ENCODE measurements around the gene USP16.

The USP16 gene

DNA sequence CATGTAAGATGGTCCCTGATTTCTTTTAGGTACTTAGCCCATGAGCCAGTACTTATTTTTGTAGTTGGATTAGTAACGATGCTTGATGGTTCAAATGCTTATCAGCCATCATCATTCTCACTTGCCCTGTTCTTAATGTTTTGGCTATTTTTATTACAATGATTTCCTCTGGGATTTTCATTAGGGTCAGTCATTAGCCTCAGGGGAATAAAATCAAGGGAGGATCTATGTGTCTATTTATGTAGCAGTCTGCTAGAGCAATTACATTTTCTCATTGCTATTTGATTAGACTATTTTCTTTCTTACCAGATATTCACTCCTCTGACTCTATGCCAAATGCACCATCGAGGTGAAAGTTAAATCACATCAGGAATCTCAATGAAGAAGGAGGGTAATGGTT lies 59.9 kb downstream of the USP16 start:
- DNase-seq: no peak

DNA sequence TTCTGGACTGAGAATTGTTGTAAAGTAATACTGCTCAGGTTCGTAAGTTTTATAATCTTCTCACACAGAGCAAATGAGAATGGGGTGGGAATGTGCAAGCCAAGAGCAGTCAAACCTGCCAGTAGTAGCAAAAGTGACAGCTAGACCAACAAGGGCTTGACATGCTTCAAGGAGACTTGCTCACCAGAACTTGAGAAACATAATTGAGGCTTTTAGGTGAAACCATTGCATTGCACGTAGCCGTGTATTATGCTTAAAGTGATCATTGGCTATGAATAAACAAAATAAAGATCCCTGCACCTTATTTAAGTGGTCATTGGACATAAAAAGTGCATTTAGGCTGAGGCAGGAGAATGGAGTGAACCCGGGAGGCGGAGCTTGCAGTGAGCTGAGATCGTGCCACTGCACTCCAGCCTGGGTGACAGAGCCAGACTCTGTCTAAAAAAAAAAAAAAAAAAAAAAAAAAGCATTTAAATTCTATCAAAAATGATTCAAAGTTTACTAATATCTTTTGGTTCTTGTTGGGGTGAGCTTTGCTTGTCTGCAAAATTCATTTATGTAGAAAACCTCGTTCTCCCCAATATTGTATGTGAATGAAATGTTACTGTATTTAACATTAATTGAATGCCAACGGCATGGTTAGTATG lies 60.8 kb downstream of the USP16 start:
- no peak for DNase-seq

DNA sequence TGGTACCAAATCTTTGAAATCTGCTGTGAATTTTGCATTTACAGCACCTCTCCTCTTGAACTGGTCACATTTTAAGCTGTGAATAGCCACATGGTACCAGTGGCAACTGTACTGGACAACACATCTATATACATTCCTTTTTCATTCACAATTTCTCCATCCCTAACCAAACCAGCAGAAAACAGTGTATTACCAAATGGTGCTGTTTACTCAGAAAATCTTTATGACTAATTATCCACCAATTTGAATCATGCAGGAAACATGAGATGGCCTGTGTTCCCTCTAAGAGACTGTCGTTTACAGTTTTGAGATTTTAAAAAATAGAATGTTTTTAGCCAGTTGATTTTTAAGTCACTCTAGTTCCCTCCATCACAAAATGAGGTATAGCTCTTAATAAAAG lies 66.6 kb downstream of the USP16 start:
- DNase-seq: peak; percentile 62

DNA sequence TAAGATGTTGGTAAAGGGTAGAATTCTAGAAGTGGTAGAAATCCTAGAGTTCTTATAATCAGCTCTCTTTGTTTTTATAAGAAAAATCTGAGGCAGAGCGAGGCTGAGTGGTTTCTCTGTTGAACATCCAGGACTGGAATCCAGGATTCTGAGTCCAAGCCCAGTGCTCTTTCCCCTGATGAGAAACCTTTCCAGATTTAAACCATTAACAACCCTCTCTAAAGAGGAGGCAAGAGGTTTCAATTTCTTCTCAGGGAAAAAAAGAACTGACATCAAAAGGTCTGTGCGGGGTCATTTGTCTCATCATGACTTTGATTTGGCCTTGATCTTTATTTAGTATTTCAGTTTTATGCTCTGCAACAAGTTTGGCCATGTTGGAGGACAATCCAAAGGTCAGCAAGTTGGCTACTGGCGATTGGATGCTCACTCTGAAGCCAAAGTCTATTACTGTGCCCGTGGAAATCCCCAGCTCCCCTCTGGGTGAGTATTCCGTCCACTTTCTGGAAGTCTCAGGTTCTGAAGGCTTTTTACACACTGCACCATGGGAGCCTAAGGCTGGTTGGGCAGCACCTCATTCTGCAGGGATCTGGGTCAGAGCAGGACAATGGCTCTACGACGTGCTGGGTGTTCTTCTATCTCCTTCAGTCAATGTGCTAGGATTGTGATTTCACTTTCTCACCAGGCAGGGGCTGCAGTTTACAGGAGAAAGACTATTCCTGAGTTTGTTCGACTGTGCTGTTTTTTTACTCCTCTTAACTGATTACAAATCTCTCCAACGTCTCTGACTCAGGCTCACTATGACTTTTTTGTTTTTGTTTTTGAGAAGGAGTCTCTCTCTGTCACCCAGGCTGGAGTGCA lies 67.9 kb downstream of the USP16 start:
- DNase-seq: peak; percentile 44

DNA sequence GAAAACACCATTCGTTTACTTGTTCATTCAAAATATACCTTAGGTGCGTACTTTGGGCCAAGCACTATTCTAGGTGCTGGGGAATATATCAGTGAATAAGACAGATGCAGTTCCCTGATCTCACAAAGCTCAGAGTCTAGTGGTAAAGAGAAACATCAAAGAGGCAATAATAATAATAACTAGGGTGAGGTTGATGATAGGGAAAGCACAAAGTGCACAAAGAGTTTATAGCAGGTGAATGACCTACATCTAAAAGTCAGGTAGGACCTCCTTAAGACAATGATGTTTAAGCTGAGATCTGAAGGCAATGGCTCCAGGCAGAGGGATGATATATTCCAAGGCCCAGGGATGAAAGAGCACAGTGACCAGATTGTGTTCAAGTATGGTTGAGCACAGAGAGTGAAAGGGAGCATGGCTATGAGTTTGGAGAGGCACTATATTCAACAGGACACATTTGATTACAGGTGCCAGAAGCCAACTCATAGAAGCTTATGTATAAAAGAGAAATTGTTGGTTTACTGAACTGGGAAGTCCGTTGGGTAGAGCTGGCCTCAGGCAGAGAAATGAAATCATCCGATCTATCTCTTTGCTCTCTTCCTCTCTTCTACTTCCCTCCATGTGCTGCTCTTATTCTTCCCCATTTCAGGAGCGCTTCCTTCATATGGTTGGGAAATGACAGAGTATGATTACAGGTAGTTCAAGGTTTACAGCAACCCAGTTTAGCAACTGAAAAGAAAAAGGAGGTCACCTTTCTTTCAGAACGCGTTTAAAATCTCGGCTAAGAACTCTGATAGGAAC lies 71.9 kb downstream of the USP16 start:
- no peak for DNase-seq

DNA sequence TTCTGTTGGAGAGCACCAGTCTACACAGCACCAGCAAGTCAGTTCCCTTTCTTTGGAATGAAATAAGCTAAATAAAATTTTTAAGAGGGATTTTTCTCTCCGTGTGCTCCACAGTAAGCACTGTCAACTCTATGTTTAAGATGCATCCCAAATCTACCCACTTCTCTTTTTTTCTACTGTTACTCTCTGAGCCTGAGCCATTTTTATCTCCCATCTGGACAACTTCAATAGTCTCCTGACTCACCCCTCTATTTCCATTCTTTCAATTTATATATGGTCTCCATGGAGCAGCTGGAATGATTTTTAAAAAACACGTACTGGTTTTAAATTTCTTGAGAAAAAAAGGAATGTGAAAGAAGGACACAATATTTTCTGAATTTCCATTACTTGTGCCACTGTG lies 73.7 kb downstream of the USP16 start:
- no peak for DNase-seq

DNA sequence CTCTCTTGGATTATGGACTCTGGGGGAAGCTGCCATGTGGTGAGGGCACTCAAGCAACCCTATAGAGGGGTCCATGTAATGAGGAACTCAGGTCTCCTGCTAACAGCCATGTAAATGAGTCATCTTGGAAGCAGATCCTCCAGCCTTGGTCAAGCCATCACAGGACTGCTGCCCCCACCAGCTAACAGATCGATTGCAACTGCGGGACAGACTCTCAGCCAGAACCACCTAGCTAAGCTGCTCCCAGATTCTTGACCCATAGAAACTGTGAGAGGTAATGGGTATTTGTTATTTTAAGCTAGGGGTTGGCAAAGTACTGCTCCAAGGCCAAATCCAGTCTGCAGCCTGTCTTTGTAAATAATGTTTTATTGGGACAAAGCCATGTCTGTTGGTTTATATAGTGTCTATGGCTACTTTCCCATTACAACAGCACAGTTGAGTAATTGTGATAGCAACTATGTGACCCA lies 78.4 kb downstream of the USP16 start:
- DNase-seq: no peak

Measured in activated CD4-positive, alpha-beta T cell treated with anti-CD3 and anti-CD28 coated beads, Interleukin-10, Interleukin-2, amounts not matched to agents 100 ng/mL and 50 ng/mL, durations not matched to agents 16 hours and 8 hours (primary cell).